ENCODE data around the gene MAPKAP1. TPM values are rescaled to one million over a fixed set of nuclear protein-coding genes. Genes with fewer than 3 reads are reported as not detected.

MAPKAP1 gene
- total RNA-seq, 1 donor from 2014 or later: 63.4 TPM

- Mint-ChIP-seq H3K9me3 (no peaks in the 10 kb centered on the region), H3K27me3 (ENCODE audit: low read depth) (no peaks in the 10 kb centered on the region), H3K4me3 (no peak overlapping the region), H3K36me3 (ENCODE audit: low read depth) (peaks cover 2% of the 10 kb centered on the region), H3K4me1 (peaks cover 8% of the 10 kb centered on the region), H3K27ac (ENCODE audit: unreplicated experiment) (no peak overlapping the region)
- DNase-seq (ENCODE audit: low read depth, low spot score): no peak
- TF ChIP-seq, protein P1, sequence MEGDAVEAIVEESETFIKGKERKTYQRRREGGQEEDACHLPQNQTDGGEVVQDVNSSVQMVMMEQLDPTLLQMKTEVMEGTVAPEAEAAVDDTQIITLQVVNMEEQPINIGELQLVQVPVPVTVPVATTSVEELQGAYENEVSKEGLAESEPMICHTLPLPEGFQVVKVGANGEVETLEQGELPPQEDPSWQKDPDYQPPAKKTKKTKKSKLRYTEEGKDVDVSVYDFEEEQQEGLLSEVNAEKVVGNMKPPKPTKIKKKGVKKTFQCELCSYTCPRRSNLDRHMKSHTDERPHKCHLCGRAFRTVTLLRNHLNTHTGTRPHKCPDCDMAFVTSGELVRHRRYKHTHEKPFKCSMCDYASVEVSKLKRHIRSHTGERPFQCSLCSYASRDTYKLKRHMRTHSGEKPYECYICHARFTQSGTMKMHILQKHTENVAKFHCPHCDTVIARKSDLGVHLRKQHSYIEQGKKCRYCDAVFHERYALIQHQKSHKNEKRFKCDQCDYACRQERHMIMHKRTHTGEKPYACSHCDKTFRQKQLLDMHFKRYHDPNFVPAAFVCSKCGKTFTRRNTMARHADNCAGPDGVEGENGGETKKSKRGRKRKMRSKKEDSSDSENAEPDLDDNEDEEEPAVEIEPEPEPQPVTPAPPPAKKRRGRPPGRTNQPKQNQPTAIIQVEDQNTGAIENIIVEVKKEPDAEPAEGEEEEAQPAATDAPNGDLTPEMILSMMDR (conservative IDR thresholded peaks at IDR 0.05): no peak
These were observed 15.1 kb downstream of the MAPKAP1 start for GRCh38 chr9:125691869-125692268.

DNA sequence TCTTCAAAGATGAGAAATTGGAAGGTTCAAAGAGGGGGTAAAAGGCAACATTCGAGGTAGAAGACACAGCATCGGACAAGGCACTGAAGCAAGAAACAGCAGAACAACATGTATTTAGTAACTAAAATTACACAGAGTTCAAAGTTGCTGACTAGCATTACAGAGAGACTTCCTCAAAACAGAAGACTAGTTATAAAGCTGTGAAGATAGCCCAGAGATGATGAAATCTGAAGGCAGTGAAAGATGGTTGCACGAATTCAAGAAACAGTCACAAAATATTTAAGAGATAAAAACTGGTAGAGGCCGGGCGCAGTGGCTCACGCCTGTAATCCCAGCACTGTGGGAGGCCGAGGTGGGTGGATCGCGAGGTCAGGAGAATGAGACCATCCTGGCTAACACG is 16.3 kb downstream of the MAPKAP1 start:
- Mint-ChIP-seq H3K27ac (ENCODE audit: unreplicated experiment) (no peak overlapping the region), H3K36me3 (ENCODE audit: low read depth) (no peaks in the 10 kb centered on the region), H3K9me3 (no peaks in the 10 kb centered on the region)

GRCh38 chr9:125687163-125687863 is 19.7 kb downstream of the MAPKAP1 start:
- no peak for DNase-seq (ENCODE audit: low read depth, low spot score)
- no peaks in the 10 kb centered on the region for H3K36me3 Mint-ChIP-seq (ENCODE audit: low read depth)
- H3K9me3 Mint-ChIP-seq: no peaks in the 10 kb centered on the region
- H3K4me3 Mint-ChIP-seq: no peak overlapping the region
- no peaks in the 10 kb centered on the region for H3K4me1 Mint-ChIP-seq
- H3K27ac Mint-ChIP-seq (ENCODE audit: unreplicated experiment): no peak overlapping the region
- H3K27me3 Mint-ChIP-seq (ENCODE audit: low read depth): no peaks in the 10 kb centered on the region
- TF ChIP-seq, protein P1 (conservative IDR thresholded peaks at IDR 0.05): no peak

More for the DNA sequence above, 16.3 kb downstream of the MAPKAP1 start:
- no peak for DNase-seq (ENCODE audit: low read depth, low spot score)
- TF ChIP-seq, protein P1 (conservative IDR thresholded peaks at IDR 0.05): no peak
- H3K4me3 Mint-ChIP-seq: no peak overlapping the region
- peaks cover 4% of the 10 kb centered on the region for H3K4me1 Mint-ChIP-seq
- H3K27me3 Mint-ChIP-seq (ENCODE audit: low read depth): no peaks in the 10 kb centered on the region

DNA sequence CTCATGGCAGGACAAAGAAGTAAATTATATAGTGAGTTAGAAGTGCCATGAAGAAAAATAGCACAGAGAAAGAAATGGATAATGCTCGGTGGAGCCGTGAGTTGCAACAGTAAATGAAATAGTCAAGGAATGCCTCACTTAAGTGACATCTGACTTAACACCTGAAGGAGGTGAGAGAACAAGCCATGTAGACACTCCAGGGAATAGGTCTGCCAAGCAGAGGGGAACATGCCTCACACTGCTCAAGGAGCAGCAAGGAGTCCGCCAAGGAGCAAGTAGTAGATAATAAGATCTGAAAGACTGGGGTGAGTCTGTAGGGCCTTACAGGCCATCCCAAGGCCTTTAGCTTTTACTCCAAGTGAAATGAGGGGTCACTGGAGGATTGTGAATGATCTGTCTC is 21.8 kb downstream of the MAPKAP1 start:
- H3K4me1 Mint-ChIP-seq: no peaks in the 10 kb centered on the region
- H3K27me3 Mint-ChIP-seq (ENCODE audit: low read depth): no peaks in the 10 kb centered on the region
- no peak for DNase-seq (ENCODE audit: low read depth, low spot score)
- H3K4me3 Mint-ChIP-seq: no peak overlapping the region
- no peaks in the 10 kb centered on the region for H3K36me3 Mint-ChIP-seq (ENCODE audit: low read depth)
- H3K27ac Mint-ChIP-seq (ENCODE audit: unreplicated experiment): no peak overlapping the region
- TF ChIP-seq, protein P1 (conservative IDR thresholded peaks at IDR 0.05): no peak
- no peaks in the 10 kb centered on the region for H3K9me3 Mint-ChIP-seq

DNA sequence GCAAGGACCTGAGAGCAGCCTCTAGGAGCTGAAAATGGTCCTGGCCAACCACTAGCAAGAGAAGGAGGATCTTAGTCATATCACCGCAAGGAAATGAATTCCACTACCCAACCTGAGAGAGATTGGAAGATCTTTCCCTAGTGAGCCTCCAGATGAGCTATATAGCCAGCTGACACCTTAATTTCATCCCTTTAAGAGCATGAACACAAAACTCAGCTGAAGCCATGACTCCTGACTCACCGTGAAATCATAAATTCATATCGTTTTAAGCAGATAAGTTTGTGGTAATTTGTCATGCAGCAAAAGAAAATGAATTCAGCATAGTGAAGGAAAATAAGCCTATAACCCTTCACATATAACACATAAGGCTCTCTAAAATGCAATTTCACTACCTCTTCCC is 23.5 kb downstream of the MAPKAP1 start:
- H3K4me1 Mint-ChIP-seq: no peaks in the 10 kb centered on the region
- no peaks in the 10 kb centered on the region for H3K9me3 Mint-ChIP-seq
- H3K36me3 Mint-ChIP-seq (ENCODE audit: low read depth): no peaks in the 10 kb centered on the region
- H3K27ac Mint-ChIP-seq (ENCODE audit: unreplicated experiment): no peak overlapping the region
- no peak overlapping the region for H3K4me3 Mint-ChIP-seq
- TF ChIP-seq, protein P1 (conservative IDR thresholded peaks at IDR 0.05): no peak
- DNase-seq (ENCODE audit: low read depth, low spot score): no peak
- H3K27me3 Mint-ChIP-seq (ENCODE audit: low read depth): no peaks in the 10 kb centered on the region

Measured in neural crest cell (in vitro differentiated cells).